OCI-LY7 (cell line): ENCODE results near the gene COQ9.

Source experiments
- EZH2phosphoT487 ChIP-seq: fragments of 200-600 bp; sonication (generic); IDR thresholded peaks from 2 replicates; pipeline ENCODE4 v1.6.1; 2018; ENCODE audit warnings: low read depth, borderline replicate concordance, mild to moderate bottlenecking, mixed run types, antibody characterized with exemption, low read length, moderate library complexity, mixed read lengths
- TF ChIP-seq, protein P1 (sequence below): fragments of 200-600 bp; sonication (generic); conservative IDR thresholded peaks from 2 replicates; pipeline ENCODE4 v1.5.1; 2014; ENCODE audit warnings: mild to moderate bottlenecking, antibody characterized with exemption, low read length, moderate library complexity, mixed read lengths

DNA sequence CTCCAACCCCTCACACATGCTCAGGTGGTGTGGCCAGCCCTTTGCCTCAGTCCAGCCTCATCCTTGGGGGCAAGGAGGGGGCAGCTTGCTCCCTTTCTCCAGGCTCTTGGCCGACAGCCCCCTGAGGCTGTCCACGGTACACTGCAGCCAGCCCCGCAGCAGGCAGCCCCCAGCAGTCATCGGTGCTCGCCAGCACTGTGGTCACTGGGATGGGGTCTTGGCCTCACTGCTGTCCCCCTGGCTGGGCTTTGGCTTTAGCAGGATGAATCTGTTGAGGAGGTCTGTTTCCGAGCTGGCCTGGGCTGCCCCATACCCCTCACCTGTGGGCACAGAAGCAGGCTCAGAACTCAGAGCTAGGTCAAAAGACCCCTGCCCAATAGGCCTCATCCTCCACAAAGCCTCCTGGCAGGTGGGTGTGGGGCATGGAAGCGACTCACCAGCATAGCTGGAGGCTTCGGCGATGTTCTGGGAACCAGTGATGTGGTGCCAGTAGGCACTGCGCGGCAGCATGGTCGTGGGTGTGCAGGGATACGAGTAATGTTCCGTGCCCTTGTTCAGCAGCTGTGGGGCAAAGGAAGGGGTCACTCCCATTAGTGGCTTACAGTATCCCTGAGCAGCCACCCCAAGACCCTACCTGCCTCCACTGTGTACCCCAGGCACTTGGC is 26.0 kb downstream of the COQ9 start:
- TF ChIP-seq, protein P1, sequence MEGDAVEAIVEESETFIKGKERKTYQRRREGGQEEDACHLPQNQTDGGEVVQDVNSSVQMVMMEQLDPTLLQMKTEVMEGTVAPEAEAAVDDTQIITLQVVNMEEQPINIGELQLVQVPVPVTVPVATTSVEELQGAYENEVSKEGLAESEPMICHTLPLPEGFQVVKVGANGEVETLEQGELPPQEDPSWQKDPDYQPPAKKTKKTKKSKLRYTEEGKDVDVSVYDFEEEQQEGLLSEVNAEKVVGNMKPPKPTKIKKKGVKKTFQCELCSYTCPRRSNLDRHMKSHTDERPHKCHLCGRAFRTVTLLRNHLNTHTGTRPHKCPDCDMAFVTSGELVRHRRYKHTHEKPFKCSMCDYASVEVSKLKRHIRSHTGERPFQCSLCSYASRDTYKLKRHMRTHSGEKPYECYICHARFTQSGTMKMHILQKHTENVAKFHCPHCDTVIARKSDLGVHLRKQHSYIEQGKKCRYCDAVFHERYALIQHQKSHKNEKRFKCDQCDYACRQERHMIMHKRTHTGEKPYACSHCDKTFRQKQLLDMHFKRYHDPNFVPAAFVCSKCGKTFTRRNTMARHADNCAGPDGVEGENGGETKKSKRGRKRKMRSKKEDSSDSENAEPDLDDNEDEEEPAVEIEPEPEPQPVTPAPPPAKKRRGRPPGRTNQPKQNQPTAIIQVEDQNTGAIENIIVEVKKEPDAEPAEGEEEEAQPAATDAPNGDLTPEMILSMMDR, result no peak
- no peak for TF ChIP-seq EZH2phosphoT487
